Measurements from ENCODE around the gene SPDYE4. TPM values are rescaled to one million over a fixed set of nuclear protein-coding genes. Genes with fewer than 3 reads are reported as not detected.

The SPDYE4 gene
- total RNA-seq, 1 donor from 2014 or later, result not detected

DNA sequence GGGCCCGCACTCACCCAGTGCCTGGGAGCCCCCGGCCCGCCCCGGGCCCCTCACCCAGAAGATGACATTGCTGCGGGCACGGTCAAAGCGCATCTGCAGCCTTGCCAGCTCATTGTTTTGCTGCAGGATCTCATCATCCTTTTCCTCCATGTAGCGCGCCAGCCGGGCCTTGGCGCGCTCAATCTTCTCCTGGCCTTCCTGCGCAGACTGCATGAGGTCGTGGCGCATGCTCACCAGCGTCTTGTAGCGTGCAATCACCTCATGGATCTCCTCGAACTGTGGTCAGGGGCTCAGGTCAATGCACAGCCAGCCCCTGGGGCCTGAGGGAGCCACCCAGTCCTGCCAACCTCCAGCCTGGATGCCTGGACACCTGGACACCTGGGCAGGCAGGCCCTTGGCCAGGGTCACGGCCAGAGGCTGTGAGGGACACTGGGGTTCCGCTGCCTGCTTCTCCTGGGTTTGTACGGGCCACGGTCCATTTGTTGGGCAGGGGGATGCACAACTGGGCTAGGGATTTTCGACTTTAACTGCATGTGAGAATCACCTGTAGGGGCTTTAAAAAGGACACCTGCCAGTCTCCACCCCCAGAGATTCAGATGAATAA is 22.9 kb downstream of the SPDYE4 start:
- no peaks in the 10 kb centered on the region for H3K36me3 ChIP-seq (ENCODE audit: control insufficient read depth, insufficient read depth, low read length)
- no peak for TF ChIP-seq CTCF (IDR thresholded peaks at IDR 0.05; ENCODE audit: insufficient read depth, low read length, severe bottlenecking)
- FAIRE-seq, result no peak
- no peak for DNase-seq (ENCODE audit: low read depth)
- peaks cover 2% of the 10 kb centered on the region for H3K27me3 ChIP-seq (ENCODE audit: control insufficient read depth, insufficient read depth, low read length)
- H3K4me3 ChIP-seq (ENCODE audit: low read depth, low read length), result no peak overlapping the region

- H3K27me3 ChIP-seq (ENCODE audit: control insufficient read depth, insufficient read depth, low read length), result peaks cover 2% of the 10 kb centered on the region
- FAIRE-seq, result no peak
Observed at GRCh38 chr17:8734876-8735275, 23.5 kb downstream of the SPDYE4 start.

DNA sequence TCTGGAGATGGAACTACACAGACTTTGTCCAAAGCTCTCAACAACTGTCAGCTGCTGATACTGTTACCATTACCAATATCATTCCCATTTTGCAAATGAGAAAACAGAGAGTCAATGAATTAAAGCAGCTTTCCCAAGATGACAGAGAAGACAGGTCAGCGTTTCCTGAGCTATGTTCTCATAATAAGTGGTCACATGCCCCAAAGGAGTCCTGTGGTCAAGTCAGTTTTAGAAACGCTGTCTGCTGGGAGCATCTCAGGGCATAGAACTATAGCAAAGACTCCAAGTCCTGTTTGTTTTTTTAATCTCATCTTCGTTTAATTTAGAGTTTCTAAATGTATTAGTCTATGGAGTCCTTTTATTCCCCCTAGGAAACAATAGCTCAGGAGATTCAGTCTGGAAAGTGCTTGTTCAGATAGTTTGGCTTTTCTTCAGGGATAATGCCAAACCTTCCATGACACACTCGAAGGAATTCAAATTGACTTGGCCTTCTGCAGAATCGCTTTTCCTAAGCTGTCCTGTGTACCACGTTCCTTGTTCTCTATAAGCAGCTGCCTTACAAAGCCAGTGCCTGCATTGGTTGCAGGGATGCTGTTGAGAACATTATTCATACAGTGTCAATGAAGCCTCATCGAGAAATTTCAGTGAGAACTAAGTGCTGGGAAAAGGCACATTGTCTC is 25.8 kb downstream of the SPDYE4 start:
- H3K4me3 ChIP-seq (ENCODE audit: low read depth, low read length), result no peak overlapping the region
- TF ChIP-seq CTCF (IDR thresholded peaks at IDR 0.05; ENCODE audit: insufficient read depth, low read length, severe bottlenecking), result no peak
- no peak for FAIRE-seq
- H3K36me3 ChIP-seq (ENCODE audit: control insufficient read depth, insufficient read depth, low read length), result no peaks in the 10 kb centered on the region
- DNase-seq (ENCODE audit: low read depth), result no peak
- peaks cover 2% of the 10 kb centered on the region for H3K27me3 ChIP-seq (ENCODE audit: control insufficient read depth, insufficient read depth, low read length)

More at GRCh38 chr17:8734876-8735275, 23.5 kb downstream of the SPDYE4 start:
- TF ChIP-seq CTCF (IDR thresholded peaks at IDR 0.05; ENCODE audit: insufficient read depth, low read length, severe bottlenecking), result no peak
- H3K4me3 ChIP-seq (ENCODE audit: low read depth, low read length), result no peak overlapping the region
- H3K36me3 ChIP-seq (ENCODE audit: control insufficient read depth, insufficient read depth, low read length), result no peaks in the 10 kb centered on the region
- DNase-seq (ENCODE audit: low read depth), result no peak

- Histone ChIP-seq H3K27me3 (ENCODE audit: control insufficient read depth, insufficient read depth, low read length) (no peaks in the 10 kb centered on the region), H3K36me3 (ENCODE audit: control insufficient read depth, insufficient read depth, low read length) (no peaks in the 10 kb centered on the region), H3K4me3 (ENCODE audit: low read depth, low read length) (no peak overlapping the region)
- DNase-seq (ENCODE audit: low read depth) (no peak), FAIRE-seq (no peak)
- no peak for TF ChIP-seq CTCF (IDR thresholded peaks at IDR 0.05; ENCODE audit: insufficient read depth, low read length, severe bottlenecking)
Observed at GRCh38 chr17:8729860-8730259, 28.5 kb downstream of the SPDYE4 start.

- DNase-seq (ENCODE audit: low read depth) (no peak), FAIRE-seq (no peak)
- no peaks in the 10 kb centered on the region for H3K27me3 ChIP-seq (ENCODE audit: control insufficient read depth, insufficient read depth, low read length)
- TF ChIP-seq CTCF (IDR thresholded peaks at IDR 0.05; ENCODE audit: insufficient read depth, low read length, severe bottlenecking), result no peak
- no peaks in the 10 kb centered on the region for H3K36me3 ChIP-seq (ENCODE audit: control insufficient read depth, insufficient read depth, low read length)
- H3K4me3 ChIP-seq (ENCODE audit: low read depth, low read length), result no peak overlapping the region
Observed at GRCh38 chr17:8729421-8729820, 28.9 kb downstream of the SPDYE4 start.

Measured in bronchial epithelial cell (primary cell).